GM21390 (cell line): ENCODE data around the gene PMVK.
"Not testable (repeated sequence)": the region's sequence is repeated elsewhere in the genome, so short reads cannot be mapped to it uniquely, and the experiment has no call there.

Experiments used
- ATAC-seq: cut with Tn5 transposase; IDR thresholded peaks from one replicate; pipeline ENCODE4 v1.9.1; 2021; ENCODE audit not compliant: unreplicated experiment

PMVK gene

GRCh38 chr1:154936555-154937084 is at the start of gene PMVK:
Gene PMVK (minus strand): TSS chr1:154936719. CDS start chr1:154936685, 34 bp downstream.
- peak; percentile 57 for ATAC-seq

- ATAC-seq = no peak
These were observed 47.4 kb upstream of the PMVK start for GRCh38 chr1:154983776-154984466.

DNA sequence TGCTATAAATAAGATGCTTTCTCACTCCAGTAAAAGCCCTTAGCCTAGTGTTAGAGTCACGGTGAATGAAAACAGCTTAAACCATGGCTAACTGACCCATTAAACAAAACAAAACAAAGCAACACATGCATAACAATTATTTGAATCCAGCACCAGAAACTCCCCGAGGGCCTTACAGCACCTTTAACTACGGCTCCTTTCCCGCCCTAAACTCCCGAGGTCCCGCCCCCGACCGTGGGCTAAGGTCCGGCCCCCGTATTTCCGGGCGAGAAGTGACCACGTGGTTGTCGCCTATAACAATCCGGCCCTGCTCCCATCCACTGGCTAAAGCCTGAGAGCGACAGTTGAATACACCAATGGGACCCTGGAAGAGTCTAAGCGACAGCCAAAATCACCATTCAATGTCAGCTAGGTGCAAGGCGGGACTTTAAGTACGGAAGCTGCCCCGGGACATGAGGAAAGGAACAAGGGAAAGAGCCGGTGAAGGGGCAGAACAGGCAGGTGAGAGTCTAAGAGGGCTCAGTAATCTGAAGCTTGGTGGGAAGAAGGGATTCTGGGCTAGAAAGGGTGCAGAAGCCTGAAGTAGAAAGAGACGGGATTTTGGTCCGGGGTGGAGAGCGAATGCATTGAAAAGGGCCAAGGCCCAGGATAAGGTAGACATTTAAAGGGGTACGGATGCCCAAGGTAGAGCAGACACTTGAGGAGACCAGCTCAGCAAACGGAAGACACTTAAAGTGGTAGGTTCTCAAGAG is 46.6 kb upstream of the PMVK start, which contains the start of gene FLAD1:
TSS of gene FLAD1 (plus strand) at position 448 of the 752 bp plus-strand sequence. CDS start 351 bp downstream, outside the sequence.
- ATAC-seq = peak; percentile 95

DNA sequence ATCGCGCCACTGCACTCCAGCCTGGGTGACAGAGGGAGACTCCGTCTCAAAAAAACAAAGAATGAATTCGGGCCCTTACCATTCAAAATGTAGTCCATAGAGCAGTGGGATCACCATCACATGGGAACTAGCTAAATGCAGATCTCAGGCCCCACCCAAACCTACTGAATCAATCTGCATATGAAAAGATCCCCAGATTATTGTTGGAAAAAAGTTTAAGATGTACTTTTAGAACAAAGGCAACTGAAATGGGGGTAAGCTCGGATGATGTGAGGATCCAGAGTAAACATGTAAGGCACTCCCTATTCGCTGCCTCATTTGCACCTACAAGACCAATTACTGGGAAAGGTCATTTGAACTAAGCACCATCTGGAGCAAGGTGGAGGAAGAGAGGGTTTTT is 45.8 kb upstream of the PMVK start:
- no peak for ATAC-seq

GRCh38 chr1:154978360-154978759 is 41.8 kb upstream of the PMVK start:
- no peak for ATAC-seq

DNA sequence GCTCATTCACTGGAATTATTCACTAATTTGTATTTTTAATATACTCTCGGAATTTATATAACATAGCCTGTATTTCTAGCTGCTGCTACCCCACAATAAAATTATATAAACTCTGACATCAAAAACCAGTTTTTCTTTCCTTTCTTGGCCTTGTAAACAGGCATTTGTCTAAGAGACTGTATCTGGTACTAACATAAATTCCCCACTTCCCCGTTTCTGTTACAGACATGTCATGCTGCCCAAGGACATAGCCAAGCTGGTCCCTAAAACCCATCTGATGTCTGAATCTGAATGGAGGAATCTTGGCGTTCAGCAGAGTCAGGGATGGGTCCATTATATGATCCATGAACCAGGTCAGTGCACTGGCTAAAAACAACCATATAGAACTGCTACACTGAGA is 41.2 kb upstream of the PMVK start:
- ATAC-seq = not testable (repeated sequence)

GRCh38 chr1:154975409-154976059 is 39.0 kb upstream of the PMVK start:
- ATAC-seq = no peak

DNA sequence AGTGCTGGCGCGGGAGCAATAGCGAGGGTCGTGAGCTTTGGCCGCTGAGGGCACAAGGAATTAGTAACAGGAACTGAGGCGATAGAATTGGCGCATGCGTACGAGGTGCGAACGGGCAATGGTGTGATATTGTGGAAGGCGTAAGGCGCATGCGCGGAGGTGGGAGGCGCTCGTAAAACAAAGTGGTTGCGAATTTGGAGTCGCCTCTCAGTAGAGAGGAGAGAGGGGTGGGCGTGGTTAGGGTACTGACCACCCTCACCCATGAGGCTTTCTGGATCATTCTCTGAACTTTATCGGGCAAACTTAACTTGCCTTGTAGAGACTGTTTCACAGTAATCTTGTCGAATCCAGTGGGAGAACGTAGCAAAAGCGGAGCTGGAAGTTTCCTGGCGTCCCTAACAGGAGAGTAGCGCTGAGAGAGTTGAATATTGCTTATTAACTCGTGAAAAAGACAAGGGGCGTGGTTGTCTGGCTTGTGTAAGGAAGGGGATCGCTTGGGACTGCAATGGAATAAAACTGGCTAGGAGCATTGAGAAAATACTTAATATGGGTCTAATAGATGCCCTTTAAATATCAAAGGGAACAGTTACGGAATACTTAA is 38.4 kb upstream of the PMVK start:
- peak; percentile 38 for ATAC-seq

DNA sequence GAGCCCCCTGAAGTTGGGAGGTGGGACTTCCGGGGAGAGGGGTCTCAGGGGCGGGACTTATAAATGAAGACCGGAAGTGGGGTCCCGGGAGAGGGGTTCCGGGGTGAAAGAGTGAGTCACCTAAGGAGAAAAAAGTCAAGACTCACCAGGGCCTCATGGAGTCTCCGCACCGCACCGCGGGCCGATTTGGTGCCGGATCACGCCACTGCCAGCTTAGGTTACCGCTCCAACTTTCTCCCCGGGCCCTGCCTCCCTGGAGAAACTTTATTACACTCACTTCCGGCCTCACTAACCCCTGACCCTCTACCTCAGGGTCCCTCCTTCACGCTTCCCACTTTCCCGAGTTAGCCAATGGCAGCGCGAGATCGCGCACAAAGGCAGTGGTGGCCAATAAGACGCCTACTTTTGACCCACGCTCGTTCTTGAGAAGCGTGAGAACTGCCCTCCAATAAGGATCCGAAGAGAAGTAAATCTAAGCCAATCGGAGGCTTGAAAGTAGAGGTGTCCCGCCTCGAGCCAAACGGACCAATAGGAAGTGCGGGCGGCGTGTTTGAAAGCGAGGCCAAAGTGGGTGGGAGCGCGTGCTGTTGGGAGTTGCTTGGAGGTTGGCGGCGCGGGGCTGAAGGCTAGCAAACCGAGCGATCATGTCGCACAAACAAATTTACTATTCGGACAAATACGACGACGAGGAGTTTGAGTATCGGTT is 37.7 kb upstream of the PMVK start, which contains the start of gene CKS1B:
TSS of gene CKS1B (plus strand) at position 580 of the 706 bp plus-strand sequence. CDS start at position 645, 65 bp downstream.
- ATAC-seq = peak; percentile 78

DNA sequence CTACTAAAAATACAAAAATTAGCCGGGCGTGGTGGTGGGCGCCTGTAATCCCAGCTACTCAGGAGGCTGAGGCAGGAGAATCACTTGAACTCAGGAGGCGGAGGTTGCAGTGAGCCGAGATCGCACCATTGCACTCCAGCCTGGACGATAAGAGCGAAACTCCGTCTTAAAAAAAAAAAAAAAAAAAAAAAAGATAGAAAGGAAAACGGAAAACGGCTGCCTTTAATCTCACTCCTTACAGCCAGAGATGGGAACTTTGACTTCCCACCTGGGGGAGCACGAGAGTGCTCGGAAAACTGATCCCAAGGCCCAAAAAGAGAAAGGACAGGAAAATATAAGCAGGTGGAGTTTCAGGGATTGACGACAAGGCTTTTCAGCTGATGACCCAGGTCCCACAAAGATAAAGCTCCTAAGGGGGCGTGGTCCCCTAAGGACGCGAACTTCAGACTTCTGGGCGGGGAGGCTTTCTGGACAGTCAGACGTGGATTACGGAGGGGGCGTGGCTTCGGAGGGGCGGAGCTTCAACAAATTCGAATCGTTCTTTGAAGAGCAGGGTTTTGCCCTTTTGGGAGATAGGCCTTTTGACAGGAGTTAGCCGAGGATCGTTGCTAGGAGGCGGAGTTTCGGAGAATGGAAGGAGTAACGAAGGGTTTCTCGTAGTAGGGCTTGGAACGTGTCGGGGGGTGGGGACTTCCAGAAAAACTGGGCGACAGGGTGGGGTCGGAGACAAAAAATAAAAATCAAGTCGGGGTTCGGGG is 37.0 kb upstream of the PMVK start:
- no peak for ATAC-seq

GRCh38 chr1:154972517-154973343 is 36.2 kb upstream of the PMVK start:
- ATAC-seq = no peak

- ATAC-seq = no peak
These were observed 35.6 kb upstream of the PMVK start for GRCh38 chr1:154972213-154972516.

GRCh38 chr1:154971341-154971998 is 35.0 kb upstream of the PMVK start:
- no peak for ATAC-seq

- ATAC-seq = no peak
These were observed 34.3 kb upstream of the PMVK start, which contains the start of gene SHC1 for GRCh38 chr1:154970631-154971340. Gene SHC1 (minus strand): TSS chr1:154970747. CDS start chr1:154970526, 221 bp downstream.

- no peak for ATAC-seq
These were observed 33.4 kb upstream of the PMVK start for GRCh38 chr1:154969860-154970452.

DNA sequence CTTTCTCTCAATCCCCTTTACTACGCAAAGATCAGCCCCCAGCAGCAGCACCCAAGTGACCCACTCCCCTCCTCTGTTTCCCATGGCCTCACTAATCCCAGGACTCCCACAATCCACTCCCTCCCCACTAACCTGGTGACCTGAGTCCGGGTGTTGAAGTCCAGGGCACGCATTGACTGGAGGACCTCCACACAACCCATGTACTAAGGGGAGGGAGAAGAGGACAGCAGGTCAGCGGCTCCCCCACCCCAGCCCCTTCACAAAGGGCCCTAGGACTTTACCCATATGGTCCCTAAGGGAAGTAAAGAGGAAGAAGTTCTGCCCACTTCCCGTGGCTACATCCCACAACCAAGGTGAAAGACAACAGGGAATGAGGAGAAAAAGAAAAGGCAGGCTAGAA is 32.7 kb upstream of the PMVK start:
- ATAC-seq = no peak

GRCh38 chr1:154968731-154969130 is 32.2 kb upstream of the PMVK start:
- ATAC-seq = no peak
